SK-N-DZ (cell line): ENCODE data around the gene LASP1NB.
"Not testable (repeated sequence)": the region's sequence is repeated elsewhere in the genome, so short reads cannot be mapped to it uniquely, and the experiment has no call there.

Experiments used
- DNase-seq: peaks from one replicate; pipeline ENCODE4 v3.0.0-alpha.2; 2015; ENCODE audit warnings: low spot score

LASP1NB gene

DNA sequence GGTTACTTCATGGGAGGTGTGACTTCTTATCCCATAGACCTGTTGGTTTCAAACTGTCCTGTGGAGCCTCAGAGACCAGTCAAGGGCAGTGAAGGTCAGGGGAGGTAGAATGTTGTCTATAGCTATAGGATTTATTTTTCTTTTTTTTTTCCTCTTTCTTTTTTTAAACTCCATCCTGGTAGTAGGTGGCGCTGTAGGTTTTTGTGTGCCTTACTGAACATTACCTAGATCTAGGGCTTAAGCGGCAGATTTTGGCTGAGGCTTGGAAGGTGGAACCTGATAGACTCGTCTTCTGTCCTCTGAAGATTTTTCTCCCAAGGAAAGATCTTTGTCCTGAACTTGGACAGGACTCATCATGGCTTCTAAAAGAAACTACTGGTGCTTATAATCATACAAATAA lies 8.2 kb upstream of the LASP1NB start:
- no peak for DNase-seq

DNA sequence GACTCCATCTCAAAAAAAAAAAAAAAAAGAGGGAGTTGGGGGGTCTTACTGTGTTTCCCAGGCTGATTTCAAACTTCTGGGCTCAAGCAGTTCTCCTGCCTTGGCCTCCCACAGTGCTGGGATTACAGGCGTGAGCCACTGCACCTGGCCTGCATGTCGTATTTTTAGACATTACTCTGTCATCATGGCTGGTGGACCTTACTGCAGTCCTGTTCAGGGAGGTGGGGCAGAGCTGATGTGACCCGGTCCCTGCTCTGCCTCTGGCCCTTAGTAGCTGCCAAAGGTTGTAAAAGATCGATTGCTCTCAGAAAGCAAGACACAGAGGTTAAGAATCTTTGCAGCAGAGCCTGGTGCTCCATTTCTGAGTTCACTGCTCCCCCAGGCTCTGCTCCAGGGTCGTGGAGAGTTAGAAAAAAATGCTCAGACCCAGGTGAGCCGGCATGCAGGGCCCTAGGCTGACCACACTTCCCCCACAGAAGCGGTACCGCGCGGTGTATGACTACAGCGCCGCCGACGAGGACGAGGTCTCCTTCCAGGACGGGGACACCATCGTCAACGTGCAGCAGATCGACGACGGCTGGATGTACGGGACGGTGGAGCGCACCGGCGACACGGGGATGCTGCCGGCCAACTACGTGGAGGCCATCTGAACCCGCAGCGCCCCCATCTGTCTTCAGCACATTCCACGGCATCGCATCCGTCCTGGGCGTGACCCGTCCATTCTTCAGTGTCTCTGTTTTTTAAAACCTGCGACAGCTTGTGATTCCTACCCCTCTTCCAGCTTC lies 7.1 kb upstream of the LASP1NB start:
- no peak for DNase-seq

DNA sequence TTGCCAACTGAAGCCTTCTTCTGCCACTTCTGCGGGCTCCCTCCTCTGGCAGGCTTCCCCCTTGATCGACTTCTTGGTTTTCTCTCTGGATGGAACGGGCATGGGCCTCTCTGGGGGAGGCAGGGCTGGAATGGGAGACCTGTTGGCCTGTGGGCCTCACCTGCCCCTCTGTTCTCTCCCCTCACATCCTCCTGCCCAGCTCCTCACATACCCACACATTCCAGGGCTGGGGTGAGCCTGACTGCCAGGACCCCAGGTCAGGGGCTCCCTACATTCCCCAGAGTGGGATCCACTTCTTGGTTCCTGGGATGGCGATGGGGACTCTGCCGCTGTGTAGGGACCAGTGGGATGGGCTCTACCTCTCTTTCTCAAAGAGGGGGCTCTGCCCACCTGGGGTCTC lies 6.5 kb upstream of the LASP1NB start:
- DNase-seq = no peak

DNA sequence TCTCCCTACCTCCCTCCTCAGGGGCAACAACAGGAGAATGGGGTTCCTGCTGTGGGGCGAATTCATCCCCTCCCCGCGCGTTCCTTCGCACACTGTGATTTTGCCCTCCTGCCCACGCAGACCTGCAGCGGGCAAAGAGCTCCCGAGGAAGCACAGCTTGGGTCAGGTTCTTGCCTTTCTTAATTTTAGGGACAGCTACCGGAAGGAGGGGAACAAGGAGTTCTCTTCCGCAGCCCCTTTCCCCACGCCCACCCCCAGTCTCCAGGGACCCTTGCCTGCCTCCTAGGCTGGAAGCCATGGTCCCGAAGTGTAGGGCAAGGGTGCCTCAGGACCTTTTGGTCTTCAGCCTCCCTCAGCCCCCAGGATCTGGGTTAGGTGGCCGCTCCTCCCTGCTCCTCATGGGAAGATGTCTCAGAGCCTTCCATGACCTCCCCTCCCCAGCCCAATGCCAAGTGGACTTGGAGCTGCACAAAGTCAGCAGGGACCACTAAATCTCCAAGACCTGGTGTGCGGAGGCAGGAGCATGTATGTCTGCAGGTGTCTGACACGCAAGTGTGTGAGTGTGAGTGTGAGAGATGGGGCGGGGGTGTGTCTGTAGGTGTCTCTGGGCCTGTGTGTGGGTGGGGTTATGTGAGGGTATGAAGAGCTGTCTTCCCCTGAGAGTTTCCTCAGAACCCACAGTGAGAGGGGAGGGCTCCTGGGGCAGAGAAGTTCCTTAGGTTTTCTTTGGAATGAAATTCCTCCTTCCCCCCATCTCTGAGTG lies 5.9 kb upstream of the LASP1NB start:
- no peak for DNase-seq

DNA sequence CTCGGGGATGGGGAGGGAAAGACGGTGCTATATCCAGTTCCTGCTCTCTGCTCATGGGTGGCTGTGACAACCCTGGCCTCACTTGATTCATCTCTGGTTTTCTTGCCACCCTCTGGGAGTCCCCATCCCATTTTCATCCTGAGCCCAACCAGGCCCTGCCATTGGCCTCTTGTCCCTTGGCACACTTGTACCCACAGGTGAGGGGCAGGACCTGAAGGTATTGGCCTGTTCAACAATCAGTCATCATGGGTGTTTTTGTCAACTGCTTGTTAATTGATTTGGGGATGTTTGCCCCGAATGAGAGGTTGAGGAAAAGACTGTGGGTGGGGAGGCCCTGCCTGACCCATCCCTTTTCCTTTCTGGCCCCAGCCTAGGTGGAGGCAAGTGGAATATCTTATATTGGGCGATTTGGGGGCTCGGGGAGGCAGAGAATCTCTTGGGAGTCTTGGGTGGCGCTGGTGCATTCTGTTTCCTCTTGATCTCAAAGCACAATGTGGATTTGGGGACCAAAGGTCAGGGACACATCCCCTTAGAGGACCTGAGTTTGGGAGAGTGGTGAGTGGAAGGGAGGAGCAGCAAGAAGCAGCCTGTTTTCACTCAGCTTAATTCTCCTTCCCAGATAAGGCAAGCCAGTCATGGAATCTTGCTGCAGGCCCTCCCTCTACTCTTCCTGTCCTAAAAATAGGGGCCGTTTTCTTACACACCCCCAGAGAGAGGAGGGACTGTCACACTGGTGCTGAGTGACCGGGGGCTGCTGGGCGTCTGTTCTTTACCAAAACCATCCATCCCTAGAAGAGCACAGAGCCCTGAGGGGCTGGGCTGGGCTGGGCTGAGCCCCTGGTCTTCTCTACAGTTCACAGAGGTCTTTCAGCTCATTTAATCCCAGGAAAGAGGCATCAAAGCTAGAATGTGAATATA lies 4.8 kb upstream of the LASP1NB start:
- no peak for DNase-seq

DNA sequence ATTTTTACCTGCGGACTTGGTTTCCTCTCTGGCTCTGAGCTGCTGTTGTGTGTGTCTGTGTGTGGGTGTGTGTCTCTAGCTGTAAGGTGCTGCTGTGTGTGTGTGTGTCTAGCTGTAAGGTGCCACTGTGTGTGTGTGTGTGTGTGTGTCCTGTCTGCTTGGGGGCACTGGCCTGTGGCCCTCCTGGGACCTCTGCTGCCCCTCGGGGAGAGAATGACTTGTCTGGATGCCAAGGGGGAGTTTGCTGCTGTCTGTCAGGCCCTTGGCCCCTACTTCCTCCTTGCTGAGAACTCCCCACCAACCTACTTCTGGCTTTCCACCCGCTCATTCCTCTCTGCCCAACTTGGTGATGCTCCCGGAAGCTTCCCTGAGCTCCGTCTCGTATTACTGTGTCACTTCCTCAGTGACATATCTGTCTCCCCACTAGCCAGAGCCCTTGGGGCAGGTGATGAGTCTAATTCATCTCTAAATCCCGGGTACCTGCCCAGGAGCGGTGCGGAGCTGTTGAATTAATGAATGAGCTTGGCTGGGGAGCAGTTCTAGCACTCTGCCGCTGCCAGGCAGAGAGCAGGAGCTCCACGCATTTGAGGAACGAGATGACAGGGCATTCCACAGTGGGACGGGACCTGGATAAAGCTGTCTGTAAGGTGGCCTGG lies 3.5 kb upstream of the LASP1NB start:
- no peak for DNase-seq

DNA sequence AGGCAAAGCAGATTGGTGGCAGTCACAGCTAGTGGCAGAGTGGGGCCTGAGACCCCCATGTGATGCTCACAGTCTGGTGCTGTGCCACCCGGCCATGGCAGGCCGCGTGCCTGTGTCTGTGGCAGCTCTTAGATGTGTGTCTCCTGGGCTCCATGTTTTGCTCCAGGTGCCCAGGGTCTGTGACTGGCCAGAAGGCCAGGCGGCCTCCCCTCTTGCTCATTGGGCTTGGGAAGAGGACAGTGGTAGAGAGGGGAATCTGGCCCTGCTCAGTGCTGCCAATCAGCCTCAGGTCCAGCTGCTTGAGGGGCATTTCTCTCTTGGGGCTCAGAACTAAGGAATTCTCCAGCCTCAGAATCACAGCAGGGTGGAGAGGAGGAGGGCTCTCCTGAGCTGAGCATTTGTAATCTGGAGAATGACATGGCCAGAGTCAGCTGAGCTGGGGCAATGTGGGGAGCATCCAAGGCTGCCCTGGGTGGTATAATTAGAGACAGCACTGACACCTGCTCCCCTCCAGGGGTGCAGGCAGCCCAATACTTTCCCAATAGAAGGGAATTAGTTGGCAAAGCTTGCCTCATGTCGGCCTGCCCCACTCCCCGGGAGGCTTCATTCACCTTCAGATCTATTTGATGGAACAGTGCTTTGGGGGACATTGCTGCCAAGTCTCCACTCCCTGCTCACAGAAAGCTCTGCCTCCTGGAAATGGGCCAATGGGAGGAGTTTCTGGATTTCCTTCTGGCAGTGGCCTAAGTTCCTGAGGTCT lies 2.7 kb upstream of the LASP1NB start:
- DNase-seq = no peak

DNA sequence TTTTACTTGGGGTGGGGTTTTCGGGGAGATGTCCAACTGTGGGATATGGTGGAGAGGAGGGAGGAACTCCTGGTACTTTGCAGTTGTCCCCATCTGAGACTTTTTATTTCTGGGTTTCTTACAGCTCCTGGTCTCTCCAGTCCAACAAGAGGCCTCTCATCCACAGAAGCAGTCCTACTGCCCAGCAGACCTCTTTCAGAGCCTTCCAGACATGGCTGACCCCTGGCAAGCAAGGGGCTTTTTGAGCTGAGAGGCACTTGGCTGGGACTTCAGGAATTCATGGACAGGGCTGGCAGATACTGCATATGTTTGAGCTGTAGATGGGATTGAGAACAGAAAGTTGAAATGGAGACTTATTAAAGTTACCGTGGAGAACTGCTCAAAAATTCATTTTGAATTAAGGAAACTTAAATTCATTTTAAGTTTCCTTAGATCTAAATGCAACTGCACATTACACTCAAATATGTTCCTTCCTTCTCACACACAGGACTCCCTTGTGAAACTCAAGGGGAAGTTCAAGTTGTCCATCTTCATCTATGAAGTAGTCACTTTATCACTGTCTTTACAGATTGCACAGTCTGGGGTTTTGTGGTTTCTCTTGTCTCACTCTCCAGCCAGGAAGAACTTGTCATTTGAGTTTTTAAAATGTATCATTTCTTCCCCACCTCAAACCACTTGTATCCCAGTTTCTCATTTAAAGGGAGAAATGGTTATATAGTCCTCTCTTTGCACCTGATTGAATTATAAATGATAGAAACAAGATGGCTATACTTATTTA lies 1.1 kb downstream of the LASP1NB start:
- DNase-seq = no peak

DNA sequence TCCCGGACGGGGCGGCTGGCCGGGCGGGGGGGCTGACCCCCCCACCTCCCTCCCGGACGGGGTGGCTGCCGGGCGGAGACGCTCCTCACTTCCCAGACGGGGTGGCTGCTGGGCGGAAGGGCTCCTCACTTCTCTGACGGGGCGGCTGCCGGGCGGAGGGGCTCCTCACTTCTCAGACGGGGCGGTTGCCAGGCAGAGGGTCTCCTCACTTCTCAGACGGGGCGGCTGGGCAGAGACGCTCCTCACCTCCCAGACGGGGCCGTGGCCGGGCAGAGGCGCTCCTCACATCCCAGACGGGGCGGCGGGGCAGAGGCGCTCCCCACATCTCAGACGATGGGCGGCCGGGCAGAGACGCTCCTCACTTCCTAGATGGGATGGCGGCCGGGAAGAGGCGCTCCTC lies 5.4 kb downstream of the LASP1NB start:
- DNase-seq = not testable (repeated sequence)

DNA sequence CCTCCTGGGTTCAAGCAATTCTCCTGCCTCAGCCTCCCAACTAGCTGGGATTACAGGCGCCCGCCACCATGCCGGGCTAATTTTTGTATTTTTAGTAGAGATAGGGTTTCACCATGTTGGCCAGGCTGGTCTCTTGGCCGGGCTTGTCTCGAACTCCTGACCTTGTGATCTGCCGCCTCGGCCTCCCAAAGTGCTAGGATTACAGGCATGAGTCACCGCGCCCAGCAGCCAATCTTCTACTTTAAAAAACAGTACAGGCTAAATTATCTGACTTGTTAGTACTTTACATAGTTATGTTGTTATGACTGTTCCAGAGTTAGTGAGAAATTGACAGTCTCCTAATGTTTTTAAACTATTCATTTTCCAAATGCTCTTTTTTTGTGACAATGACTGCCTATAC lies 8.5 kb downstream of the LASP1NB start:
- DNase-seq = not testable (repeated sequence)

DNA sequence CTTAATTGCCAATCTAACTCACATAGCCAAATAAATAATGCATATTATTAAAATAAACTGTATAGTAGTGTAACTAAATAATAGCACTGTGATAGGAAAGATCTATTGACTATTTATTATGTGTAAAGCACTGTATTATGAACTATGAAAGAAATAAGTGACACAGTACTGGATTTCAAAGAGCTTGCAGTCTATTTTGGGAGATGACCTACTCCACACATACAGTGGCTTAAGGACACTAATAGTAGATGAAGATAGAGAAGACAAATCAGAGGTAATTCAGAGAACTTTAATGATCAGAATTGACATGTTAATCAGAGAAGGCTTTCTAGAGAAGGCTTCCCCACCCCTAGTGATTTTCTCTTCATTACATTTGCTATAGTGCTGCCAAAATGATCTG lies 14.6 kb downstream of the LASP1NB start:
- DNase-seq = no peak

DNA sequence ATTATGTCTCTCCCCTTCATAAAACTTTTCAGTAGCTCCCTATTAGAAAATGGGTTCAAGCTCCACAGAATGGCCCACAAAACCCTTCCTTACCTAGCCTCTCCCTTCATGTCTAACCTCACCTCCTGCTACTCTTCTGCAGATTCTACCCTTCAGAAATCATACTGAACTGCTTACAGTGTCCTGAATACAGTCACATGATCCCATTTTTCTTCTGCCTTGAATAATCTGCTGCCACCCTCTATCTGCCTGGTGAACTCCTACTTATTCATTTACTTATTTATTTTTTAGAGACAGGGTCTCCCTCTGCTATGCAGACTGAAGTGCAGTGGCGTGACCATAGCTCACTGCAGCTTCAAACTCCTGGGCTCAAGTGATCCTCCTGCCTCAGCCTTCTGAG lies 15.0 kb downstream of the LASP1NB start:
- no peak for DNase-seq

DNA sequence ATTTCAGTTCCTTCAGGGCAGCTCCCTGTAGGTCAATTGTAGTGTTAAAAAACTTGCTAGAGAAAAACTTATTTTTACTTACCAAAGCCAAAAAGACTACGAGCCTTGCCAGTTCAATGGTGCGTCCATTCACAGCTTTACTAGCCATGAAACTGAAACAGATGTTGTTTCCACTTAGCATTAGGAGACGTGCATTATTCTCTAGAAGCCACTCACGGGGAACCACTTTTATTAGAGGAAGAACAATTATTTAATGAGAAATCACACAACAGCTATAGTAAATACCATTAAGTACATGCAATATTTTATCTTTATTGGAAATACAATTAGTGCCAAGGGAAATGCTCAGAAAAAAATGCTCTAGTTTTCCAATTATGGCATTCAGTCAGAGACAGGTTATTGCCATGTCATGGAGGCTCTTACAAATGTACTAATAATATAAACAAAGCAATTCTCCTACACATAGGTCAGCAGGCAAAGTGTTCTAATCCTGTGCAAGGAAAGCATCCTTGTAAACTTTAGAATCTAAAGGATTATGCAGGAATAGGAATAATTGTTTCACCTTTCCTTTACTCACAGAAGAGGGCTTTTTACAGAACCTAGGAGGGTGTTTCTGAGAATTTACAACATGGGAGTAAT lies 17.4 kb downstream of the LASP1NB start:
- no peak for DNase-seq

DNA sequence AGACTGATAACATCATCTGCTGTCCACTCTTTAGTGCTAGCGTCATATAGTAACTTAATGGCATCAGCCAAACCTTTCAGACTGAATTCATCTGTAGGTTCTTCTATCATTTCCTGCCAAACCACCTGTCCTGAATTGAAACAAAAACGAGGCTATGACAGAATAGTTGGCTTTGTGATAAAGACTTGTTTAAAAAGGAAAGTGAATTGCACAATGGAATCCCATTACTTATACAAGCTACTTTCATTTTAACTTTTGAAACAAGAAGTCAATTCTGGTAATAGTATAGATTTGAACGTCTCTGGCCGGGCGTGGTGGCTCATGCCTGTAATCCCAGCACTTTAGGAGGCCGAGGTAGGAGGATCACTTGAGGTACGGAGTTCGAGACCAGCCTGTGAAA lies 18.2 kb downstream of the LASP1NB start:
- DNase-seq = no peak

DNA sequence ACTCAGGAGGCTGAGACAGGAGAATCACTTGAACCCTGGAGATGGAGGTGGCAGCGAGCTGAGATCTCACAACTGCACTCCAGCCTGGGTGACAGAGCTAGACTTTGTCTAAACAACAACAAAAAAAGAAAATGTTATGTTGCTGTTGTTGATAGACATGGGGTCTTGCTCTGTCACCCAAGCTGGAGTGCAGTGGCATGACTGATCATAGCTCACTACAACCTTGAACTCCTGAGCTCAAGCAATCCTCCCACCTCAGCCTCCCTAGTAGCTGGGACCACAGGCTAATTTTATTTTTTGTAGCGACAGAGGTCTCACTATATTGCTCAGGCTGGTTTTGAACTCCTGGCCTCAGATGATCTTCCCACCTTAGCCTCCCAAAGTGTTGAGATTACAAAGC lies 21.8 kb downstream of the LASP1NB start:
- DNase-seq = no peak

DNA sequence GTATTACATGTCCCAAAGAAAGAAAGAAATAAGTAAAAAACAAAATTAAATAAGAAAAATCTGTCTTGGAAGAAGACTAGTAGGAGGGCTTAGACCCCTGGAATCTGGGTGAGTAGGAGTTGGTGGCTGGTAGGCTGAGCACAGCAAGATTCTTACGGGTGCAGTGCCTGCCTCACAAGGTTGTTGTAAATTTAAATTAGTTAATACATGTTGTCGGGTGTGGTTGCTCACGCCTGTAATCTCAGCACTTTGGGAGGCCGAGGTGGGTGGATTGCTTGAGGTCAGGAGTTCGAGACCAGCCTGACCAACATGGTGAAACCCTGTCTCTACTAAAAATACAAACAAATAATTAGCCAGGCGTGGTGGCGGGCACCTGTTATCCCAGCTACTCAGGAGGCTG lies 28.4 kb downstream of the LASP1NB start:
- DNase-seq = not testable (repeated sequence)

DNA sequence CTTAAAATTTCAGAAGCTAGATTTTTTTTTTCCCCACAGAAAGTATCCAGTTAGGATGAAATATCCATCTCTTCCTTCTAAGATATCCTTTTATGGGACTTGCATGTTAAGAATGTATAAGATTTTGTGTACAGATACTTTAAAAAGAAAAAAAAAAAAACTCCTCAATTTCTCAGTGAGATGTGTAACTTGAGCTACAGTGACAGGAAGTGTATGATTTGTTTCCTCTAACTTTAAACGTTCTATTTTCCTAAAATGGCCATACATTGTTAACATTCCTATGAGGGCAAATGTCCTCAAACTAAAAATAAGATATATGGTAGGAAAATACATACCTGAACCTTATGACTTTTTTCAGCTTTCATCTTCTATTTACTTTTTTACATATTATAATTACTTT lies 32.9 kb downstream of the LASP1NB start:
- DNase-seq = no peak

DNA sequence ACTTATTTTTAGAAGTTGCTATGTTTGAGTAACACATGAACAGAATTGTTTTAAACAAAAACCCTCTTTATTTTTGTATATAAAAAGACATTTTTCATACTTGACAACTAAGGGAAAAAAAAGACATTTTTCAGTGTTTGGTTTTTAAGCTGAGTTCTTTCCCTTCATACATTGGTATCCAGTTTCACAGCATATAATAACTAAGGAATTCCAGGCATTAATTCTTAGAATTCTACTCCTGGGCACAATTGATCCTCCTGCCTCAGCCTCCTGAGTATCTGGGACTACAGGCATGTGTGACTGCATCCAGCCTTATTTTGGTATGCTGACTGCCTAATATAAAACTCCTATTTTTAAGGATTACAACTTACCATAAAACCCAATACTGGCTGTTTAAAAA lies 33.3 kb downstream of the LASP1NB start:
- DNase-seq = no peak

DNA sequence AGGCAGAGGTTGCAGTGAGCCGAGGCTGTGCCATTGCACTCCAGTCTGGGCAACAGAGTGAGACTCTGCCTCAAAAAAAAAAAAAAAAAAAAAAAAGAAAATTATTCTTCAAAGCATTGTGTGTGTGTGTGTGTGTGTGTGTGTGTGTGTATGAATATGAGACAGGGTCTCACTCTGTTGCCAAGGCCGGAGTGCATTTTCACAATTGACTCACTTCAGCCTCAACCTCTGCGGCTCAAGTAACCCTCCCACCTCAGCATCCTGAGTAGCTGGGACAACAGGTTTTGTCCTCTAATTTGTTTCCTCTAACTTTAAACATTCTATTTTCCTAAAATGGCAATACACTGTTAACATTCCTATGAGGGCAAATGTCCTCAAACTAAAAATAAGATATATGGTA lies 34.1 kb downstream of the LASP1NB start:
- no peak for DNase-seq

DNA sequence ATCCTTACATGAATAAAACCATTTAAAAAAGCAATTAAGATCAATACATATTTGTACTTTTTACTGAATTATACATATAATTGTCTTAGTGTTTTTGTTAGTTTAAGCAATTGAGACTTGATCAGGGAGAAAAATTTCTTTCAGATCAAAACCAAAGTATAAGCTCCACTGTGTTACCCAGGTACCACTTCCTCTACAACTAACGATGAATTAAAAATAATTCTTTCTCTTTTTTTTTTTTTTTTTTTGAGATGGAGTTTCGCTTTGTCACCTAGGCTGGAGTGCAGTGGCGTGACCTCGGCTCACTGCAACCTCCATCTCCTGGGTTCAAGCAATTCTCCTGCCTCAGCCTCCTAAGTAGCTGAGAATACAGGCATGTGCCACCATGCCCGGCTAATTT lies 35.0 kb downstream of the LASP1NB start:
- DNase-seq = no peak
